ENCODE measurements around the gene PNPLA5.

DNA sequence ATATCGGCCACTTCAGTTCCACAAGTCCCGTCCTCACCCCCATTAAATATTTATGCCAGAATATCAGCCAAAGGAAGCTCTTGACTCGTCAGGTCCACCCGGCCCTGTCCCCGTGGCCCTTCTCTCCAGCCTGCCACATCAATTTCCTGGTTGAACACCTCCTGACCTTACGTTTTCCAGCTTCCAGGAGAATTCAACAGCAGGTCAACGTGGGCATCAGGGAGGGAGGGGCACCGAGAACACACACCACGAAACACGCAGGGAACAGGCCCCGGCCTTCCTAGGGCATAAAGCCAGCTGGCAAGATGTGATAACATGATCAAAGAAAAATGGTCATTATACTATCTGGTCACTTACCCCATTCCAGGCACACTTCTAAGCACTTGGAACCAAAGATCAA lies 44.8 kb downstream of the PNPLA5 start:
- TF ChIP-seq, protein P1, sequence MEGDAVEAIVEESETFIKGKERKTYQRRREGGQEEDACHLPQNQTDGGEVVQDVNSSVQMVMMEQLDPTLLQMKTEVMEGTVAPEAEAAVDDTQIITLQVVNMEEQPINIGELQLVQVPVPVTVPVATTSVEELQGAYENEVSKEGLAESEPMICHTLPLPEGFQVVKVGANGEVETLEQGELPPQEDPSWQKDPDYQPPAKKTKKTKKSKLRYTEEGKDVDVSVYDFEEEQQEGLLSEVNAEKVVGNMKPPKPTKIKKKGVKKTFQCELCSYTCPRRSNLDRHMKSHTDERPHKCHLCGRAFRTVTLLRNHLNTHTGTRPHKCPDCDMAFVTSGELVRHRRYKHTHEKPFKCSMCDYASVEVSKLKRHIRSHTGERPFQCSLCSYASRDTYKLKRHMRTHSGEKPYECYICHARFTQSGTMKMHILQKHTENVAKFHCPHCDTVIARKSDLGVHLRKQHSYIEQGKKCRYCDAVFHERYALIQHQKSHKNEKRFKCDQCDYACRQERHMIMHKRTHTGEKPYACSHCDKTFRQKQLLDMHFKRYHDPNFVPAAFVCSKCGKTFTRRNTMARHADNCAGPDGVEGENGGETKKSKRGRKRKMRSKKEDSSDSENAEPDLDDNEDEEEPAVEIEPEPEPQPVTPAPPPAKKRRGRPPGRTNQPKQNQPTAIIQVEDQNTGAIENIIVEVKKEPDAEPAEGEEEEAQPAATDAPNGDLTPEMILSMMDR (conservative IDR thresholded peaks at IDR 0.05 in 1 of 2, IDR thresholded peaks at IDR 0.05 in 1 of 2; ENCODE audit: low read depth in 1 of 2, low read length in 2 of 2), result no peak
- TF ChIP-seq EZH2 (IDR thresholded peaks at IDR 0.05; ENCODE audit: low read length, missing control alignments), result no peak

Measured in fibroblast of lung (primary cell).